CD4-positive, alpha-beta T cell (primary cell): ENCODE results near the gene DTX2. TPM values are rescaled to one million over a fixed set of nuclear protein-coding genes. Genes with fewer than 3 reads are reported as not detected.
A peak's percentile ranks its signal among the peaks of the same experiment; 100 is the strongest.

Experiments used
- ATAC-seq: fragments of 200-7000 bp; cut with Tn5 transposase; one replicate; pipeline ENCODE4 v1.10.0; 2022; ENCODE audit warnings: mild to moderate bottlenecking; ENCODE audit not compliant: poor library complexity
- CTCF ChIA-PET: fragments of 350-600 bp; sonication (Branson Sonifier 250); formaldehyde crosslinking; loops from one replicate; lab custom pipeline; 2021; ENCODE audit warnings: antibody characterized with exemption, inconsistent platforms; lab: Charles Lee
- POLR2A ChIA-PET: fragments of 350-600 bp; sonication (Branson Sonifier 250); formaldehyde crosslinking; loops from one replicate; lab custom pipeline; 2021; ENCODE audit warnings: antibody characterized with exemption, inconsistent platforms; lab: Charles Lee
- DNase-seq, 14 experiments: peaks; one replicate each; pipeline ENCODE4 v3.0.0-alpha.2; 2013 to 2020; ENCODE audit warnings: mixed read lengths in 2 of 14
- H3K27ac ChIP-seq, 2 donors: one replicate each; pipeline versions ENCODE4 v1.5.1 to v1.7.0; 2013; ENCODE audit warnings: low read length in 2 of 2, low read depth in 1 of 2, mild to moderate bottlenecking in 1 of 2
- H3K27me3 ChIP-seq, 2 experiments: 1 replicate in 1 of 2; 2 replicates in 1 of 2; pipeline versions ENCODE4 v1.6.1 to v1.7.0; 2013; ENCODE audit warnings: low read length in 2 of 2, control low read depth in 1 of 2, mild to moderate bottlenecking in 1 of 2, moderate library complexity in 1 of 2; ENCODE audit not compliant: insufficient read depth in 2 of 2, control insufficient read depth in 1 of 2
- H3K36me3 ChIP-seq: one replicate; pipeline ENCODE4 v1.6.1; 2013; ENCODE audit warnings: low read length, control low read depth; ENCODE audit not compliant: insufficient read depth
- H3K4me1 ChIP-seq: one replicate; pipeline ENCODE4 v1.6.1; 2013; ENCODE audit warnings: low read length, control low read depth; ENCODE audit not compliant: insufficient read depth
- H3K4me3 ChIP-seq: one replicate; pipeline ENCODE4 v1.5.1; 2013; ENCODE audit warnings: mild to moderate bottlenecking, low read length, moderate library complexity
- H3K9me3 ChIP-seq, 2 experiments: 1 replicate in 1 of 2; 2 replicates in 1 of 2; pipeline versions ENCODE4 v1.6.1 to v1.7.0; 2013; ENCODE audit warnings: low read length in 2 of 2, mild to moderate bottlenecking in 2 of 2, control low read depth in 1 of 2, moderate library complexity in 1 of 2; ENCODE audit not compliant: control insufficient read depth in 1 of 2, insufficient read depth in 1 of 2
- H3K27ac Mint-ChIP-seq: one replicate; pipeline ENCODE4 v1.8.0; 2020; ENCODE audit warnings: mixed read lengths
- H3K27me3 Mint-ChIP-seq: one replicate; pipeline ENCODE4 v1.8.0; 2021; ENCODE audit warnings: mixed read lengths
- H3K36me3 Mint-ChIP-seq: one replicate; pipeline ENCODE4 v1.8.0; 2021; ENCODE audit warnings: low read depth, mixed read lengths
- H3K4me1 Mint-ChIP-seq: one replicate; pipeline ENCODE4 v1.8.0; 2021; ENCODE audit warnings: low read depth, mixed read lengths
- H3K4me3 Mint-ChIP-seq: one replicate; pipeline ENCODE4 v1.8.0; 2020; ENCODE audit warnings: mild to moderate bottlenecking, mixed read lengths
- H3K9me3 Mint-ChIP-seq: one replicate; pipeline ENCODE4 v1.8.0; 2020; ENCODE audit warnings: mixed read lengths
- CTCF ChIP-seq: fragments of 200-600 bp; IDR thresholded peaks from one replicate; pipeline ENCODE4 v1.8.0; 2022; ENCODE audit warnings: antibody characterized with exemption, mild to moderate bottlenecking
- intact Hi-C, 2 experiments: fragments of 100-400 bp; cut with DNase I in 1 of 2; cut with micrococcal nuclease in 1 of 2; formaldehyde crosslinking; loops; one replicate each; pipeline versions ENCODE4 v1.15.1 to v1.9.0; 2023 to 2025; cut with DNase I, micrococcal nuclease
- total RNA-seq, 174 experiments: library from RNA in 2 of 174; stranded (reverse) in 2 of 174; gene quantifications; one replicate each; pipeline ENCODE4 v1.2.3 and lab custom pipeline; 2021 to 2026

DTX2 gene
- total RNA-seq, 2 experiments from 2014 or later: 18.2 to 19.2 TPM

GRCh38 chr7:76512941-76513816 lies 51.7 kb downstream of the DTX2 start:
- POLR2A ChIA-PET: no interaction called here
- DNase-seq: peak in 2 of 14 experiments; percentile 20 to 30
- H3K4me1 Mint-ChIP-seq: no peaks in the 10 kb centered on the region

GRCh38 chr7:76513817-76514799 lies 52.6 kb downstream of the DTX2 start:
- H3K4me3 Mint-ChIP-seq: no peak overlapping the region
- no peaks in the 10 kb centered on the region for H3K4me1 Mint-ChIP-seq
- no peaks in the 10 kb centered on the region for H3K9me3 ChIP-seq
- DNase-seq (peak in 2 of 14 experiments; percentile 9 to 21), ATAC-seq (no peak)
- ChIA-PET CTCF (no interaction called here), POLR2A (no interaction called here)
- H3K27ac Mint-ChIP-seq: no peak overlapping the region
- TF ChIP-seq CTCF: no peak
- H3K4me1 ChIP-seq: peaks cover 4% of the 10 kb centered on the region
- H3K4me3 ChIP-seq: no peak overlapping the region
- H3K27me3 ChIP-seq: no peaks in the 10 kb centered on the region
- H3K36me3 ChIP-seq: no peaks in the 10 kb centered on the region
- no peaks in the 10 kb centered on the region for H3K27me3 Mint-ChIP-seq
- no peaks in the 10 kb centered on the region for H3K36me3 Mint-ChIP-seq
- no peaks in the 10 kb centered on the region for H3K9me3 Mint-ChIP-seq
- intact Hi-C loops: loop anchor here in 1 of 2 experiments (10.0 kb wide), 1 partner anchor 731 kb away; no protein-coding TSS in a partner anchor
- no peak overlapping the region for H3K27ac ChIP-seq

More at GRCh38 chr7:76512941-76513816, 51.7 kb downstream of the DTX2 start:
- H3K9me3 Mint-ChIP-seq: no peaks in the 10 kb centered on the region
- intact Hi-C loops: loop anchor here in 1 of 2 experiments (10.0 kb wide), 1 partner anchor 732 kb away; no protein-coding TSS in a partner anchor
- H3K9me3 ChIP-seq: no peaks in the 10 kb centered on the region
- CTCF ChIA-PET: no interaction called here
- no peaks in the 10 kb centered on the region for H3K27me3 ChIP-seq
- no peak overlapping the region for H3K4me3 Mint-ChIP-seq
- no peaks in the 10 kb centered on the region for H3K27me3 Mint-ChIP-seq
- no peak overlapping the region for H3K27ac Mint-ChIP-seq
- no peak overlapping the region for H3K4me3 ChIP-seq
- no peak for ATAC-seq
- H3K27ac ChIP-seq: no peak overlapping the region
- H3K36me3 Mint-ChIP-seq: no peaks in the 10 kb centered on the region
- TF ChIP-seq CTCF: no peak
- H3K4me1 ChIP-seq: peaks cover 4% of the 10 kb centered on the region
- H3K36me3 ChIP-seq: no peaks in the 10 kb centered on the region
